K562 (cell line): ENCODE results near the gene ZNF148. TPM values are rescaled to one million over a fixed set of nuclear protein-coding genes. Genes with fewer than 3 reads are reported as not detected.

Source experiments
- ATAC-seq: fragments of 200-7000 bp; cut with Tn5 transposase; 3 replicates; pipeline ENCODE4 v1.9.1; 2020; ENCODE audit warnings: moderate library complexity
- BruUV-seq: library from RNA; stranded (reverse); fragments of 400-500 nt; replicated peaks from 2 replicates; lab custom pipeline; 2021; lab: Mats Ljungman, UMichigan
- CTCF ChIA-PET: fragments of 300-600 bp; formaldehyde crosslinking; extraction: SDS; loops from one replicate; lab custom pipeline; 2021; ENCODE audit warnings: low intra/inter-chr PET ratio; lab: Yijun Ruan, JAX
- POLR2A ChIA-PET: fragments of 300-600, 350-650 bp; sonication (Branson Sonifier 250); formaldehyde crosslinking; extraction: SDS; loops from one replicate; lab custom pipeline; 2021; ENCODE audit warnings: antibody characterized with exemption, inconsistent platforms; lab: Yijun Ruan, JAX
- DNase-seq, 4 experiments: peaks; one replicate each; pipeline versions ENCODE4 v3.0.0 to v3.0.0-alpha.2; 2011 to 2018; ENCODE audit warnings: low spot score in 3 of 4, mixed read lengths in 3 of 4; ENCODE audit errors: extremely low read depth in 1 of 4
- FAIRE-seq: peaks from 2 replicates; lab custom pipeline; 2011; peaks lifted over from hg19 to GRCh38; lab: Jason Lieb, UNC
- H2AFZ ChIP-seq: 2 replicates; pipeline ENCODE4 v1.6.0; 2011; ENCODE audit warnings: low read depth, low read length, control low read depth, inconsistent platforms
- H3K27ac ChIP-seq: fragments of 200-600 bp; 3 replicates; pipeline ENCODE4 v1.8.0; 2011; ENCODE audit warnings: low read depth, mild to moderate bottlenecking, control low read depth, inconsistent platforms, low read length, moderate library complexity, mixed read lengths; ENCODE audit errors: extremely low read depth
- H3K27me3 ChIP-seq, 2 experiments: fragments of 300-600 bp in 1 of 2; 2 replicates in 1 of 2; 3 replicates in 1 of 2; pipeline versions ENCODE4 v1.6.0 to v1.8.0; 2011; ENCODE audit warnings: inconsistent platforms in 2 of 2, low read length in 2 of 2, mild to moderate bottlenecking in 1 of 2, mixed read lengths in 1 of 2, moderate library complexity in 1 of 2; ENCODE audit not compliant: control insufficient read depth in 2 of 2, insufficient read depth in 2 of 2
- H3K36me3 ChIP-seq: fragments of 300-600 bp; 3 replicates; pipeline ENCODE4 v1.8.0; 2011; ENCODE audit warnings: mild to moderate bottlenecking, low read length, inconsistent platforms; ENCODE audit not compliant: control insufficient read depth, insufficient read depth
- H3K4me1 ChIP-seq, 2 experiments: fragments of 200-600 bp in 1 of 2; replicated peaks in 1 of 2; 2 replicates in 1 of 2; 3 replicates in 1 of 2; pipeline versions ENCODE4 v1.5.1 to v1.8.0; 2011; ENCODE audit warnings: inconsistent platforms in 2 of 2, low read length in 2 of 2, mild to moderate bottlenecking in 1 of 2, mixed read lengths in 1 of 2, moderate library complexity in 1 of 2; ENCODE audit not compliant: control insufficient read depth in 2 of 2, insufficient read depth in 2 of 2
- H3K4me2 ChIP-seq: 2 replicates; pipeline ENCODE4 v1.6.1; 2011; ENCODE audit warnings: low read length, control low read depth, inconsistent platforms, mixed read lengths; ENCODE audit not compliant: insufficient read depth
- H3K4me3 ChIP-seq: fragments of 200-600 bp; sonication (generic), shearing (Covaris generic); 2 replicates; pipeline ENCODE4 v1.5.1; 2016; ENCODE audit warnings: control low read depth, inconsistent platforms
- H3K79me2 ChIP-seq: fragments of 200-600 bp; 3 replicates; pipeline ENCODE4 v1.8.0; 2011; ENCODE audit warnings: low read length, inconsistent platforms; ENCODE audit not compliant: control insufficient read depth, insufficient read depth
- H3K9ac ChIP-seq, 2 experiments: 2 replicates each; pipeline versions ENCODE4 v1.6.0 to v1.6.1; 2011; ENCODE audit warnings: low read depth in 2 of 2, low read length in 2 of 2, control low read depth in 1 of 2, inconsistent platforms in 1 of 2, mild to moderate bottlenecking in 1 of 2, mixed read lengths in 1 of 2; ENCODE audit not compliant: insufficient read depth in 1 of 2
- H3K9me1 ChIP-seq: one replicate; pipeline ENCODE4 v1.6.0; 2011; ENCODE audit warnings: inconsistent platforms, mild to moderate bottlenecking, low read length, moderate library complexity; ENCODE audit not compliant: control insufficient read depth, insufficient read depth
- H3K9me3 ChIP-seq: replicated peaks from 2 replicates; pipeline ENCODE4 v1.5.1; 2011; ENCODE audit warnings: low read depth, low read length, inconsistent platforms; ENCODE audit not compliant: control insufficient read depth, insufficient read depth
- H4K20me1 ChIP-seq: replicated peaks from 2 replicates; pipeline ENCODE4 v1.6.1; 2011; ENCODE audit warnings: low read length, inconsistent platforms, mixed read lengths; ENCODE audit not compliant: control insufficient read depth, insufficient read depth
- ARID3A ChIP-seq: IDR thresholded peaks from 2 replicates; pipeline ENCODE4 v1.6.1; 2012; ENCODE audit warnings: low read depth, low read length, improper control_type of control experiment, borderline replicate concordance
- CBX5 ChIP-seq: IDR thresholded peaks from 2 replicates; pipeline ENCODE4 v1.6.1; 2014; ENCODE audit warnings: low read depth, borderline replicate concordance
- CC2D1A ChIP-seq: fragments of 450-650 bp; IDR thresholded peaks from 2 replicates; pipeline ENCODE4 v1.6.1; 2017; ENCODE audit warnings: mild to moderate bottlenecking
- COPS2 ChIP-seq: fragments of 450-650 bp; conservative IDR thresholded peaks from 2 replicates; pipeline ENCODE4 v1.6.1; 2016; ENCODE audit warnings: mild to moderate bottlenecking, moderate library complexity
- HNRNPUL1 ChIP-seq: fragments of 200-400 bp; formaldehyde crosslinking; IDR thresholded peaks from 2 replicates; pipeline ENCODE4 v1.6.1; 2017; ENCODE audit warnings: low read length
- PHB ChIP-seq: fragments of 250-450 bp; sonication (Bioruptor Pico); IDR thresholded peaks from 2 replicates; pipeline ENCODE4 v1.5.0; 2021
- RCOR1 ChIP-seq, 2 experiments: IDR thresholded peaks; 2 replicates each; pipeline ENCODE4 v1.6.1; 2012; ENCODE audit warnings: low read depth in 2 of 2, low read length in 2 of 2, borderline replicate concordance in 1 of 2, improper control_type of control experiment in 1 of 2
- SMARCA4 ChIP-seq: fragments of 450-650 bp; IDR thresholded peaks from 2 replicates; pipeline ENCODE4 v1.6.1; 2016
- SNRNP70 ChIP-seq: fragments of 200-400 bp; formaldehyde crosslinking; optimal IDR thresholded peaks from 2 replicates; pipeline ENCODE3; 2017; ENCODE audit warnings: low read depth, low read length
- TAF15 ChIP-seq: fragments of 200-400 bp; formaldehyde crosslinking; IDR thresholded peaks from 2 replicates; pipeline ENCODE4 v1.6.1; 2017; ENCODE audit warnings: mild to moderate bottlenecking, low read depth, low read length, moderate library complexity
- TEAD1 ChIP-seq, 2 experiments: fragments of 450-650 bp in 1 of 2; sonication (generic) in 1 of 2; formaldehyde crosslinking; IDR thresholded peaks; 2 replicates each; pipeline versions ENCODE4 v1.4.0 to v1.8.0; 2020 to 2022; ENCODE audit warnings: mild to moderate bottlenecking in 2 of 2, missing genetic modification reagents in 1 of 2
- U2AF2 ChIP-seq: fragments of 200-400 bp; formaldehyde crosslinking; optimal IDR thresholded peaks from 2 replicates; pipeline ENCODE3; 2017; ENCODE audit warnings: low read depth, mild to moderate bottlenecking, low read length
- ZC3H4 ChIP-seq: sonication (generic); formaldehyde crosslinking; IDR thresholded peaks from 2 replicates; pipeline ENCODE4 v1.9.0; 2021; ENCODE audit warnings: missing genetic modification reagents, borderline replicate concordance
- ZFPM2 ChIP-seq: fragments of 250-450 bp; sonication (Bioruptor Pico); IDR thresholded peaks from 2 replicates; pipeline ENCODE4 v1.5.1; 2022; ENCODE audit warnings: mild to moderate bottlenecking
- ZNF512 ChIP-seq: IDR thresholded peaks from 2 replicates; pipeline ENCODE4 v1.6.1; 2016; ENCODE audit warnings: missing genetic modification characterization, missing compliant biosample characterization
- WGBS: fragments of 100-300 bp; shearing (Covaris generic); methylation state at CpG from one replicate; pipeline ENCODE4 v1.1.6; 2016; ENCODE audit warnings: low coverage, mixed read lengths; ENCODE audit not compliant: insufficient coverage; ENCODE audit errors: missing lambda C conversion rate; 5-methylcytosine and 5-hydroxymethylcytosine counted together
- in situ Hi-C: fragments of 300-500 bp; cut with MboI; formaldehyde crosslinking; loops from 4 replicates; pipeline ENCODE4 v1.15.0; 2018; ENCODE audit warnings: inconsistent platforms, mixed read lengths
- intact Hi-C: fragments of 100-400 bp; cut with micrococcal nuclease; formaldehyde crosslinking; loops from 2 replicates; pipeline ENCODE4 v1.14.2; 2022
- polyA plus RNA-seq, 8 experiments: library from polyadenylated mRNA; depleted of rRNA in 4 of 8; stranded (reverse) in 5 of 8; unstranded in 3 of 8; fragments of >200 nt; fragmentation: Nextera tagmentation in 2 of 8; fragmentation: Illumina TruSeq in 1 of 8; extraction: Ambion mirVana in 2 of 8; extraction: Trizol in 1 of 8; gene quantifications; 2 replicates each; pipeline versions ENCODE4 v1.2.1 to v1.2.3, GENCODE V29; 2011 to 2014; ENCODE audit warnings: inconsistent platforms in 1 of 8, missing spikeins in 1 of 8
- total RNA-seq, 7 experiments: library from RNA; depleted of rRNA in 6 of 7; stranded (reverse); fragments of >200 nt in 6 of 7; fragmentation: Illumina TruSeq in 2 of 7; extraction: Trizol in 2 of 7; gene quantifications; 2 replicates each; pipeline versions ENCODE4 v1.2.1 to v1.2.3, GENCODE V29; 2011 to 2021; ENCODE audit warnings: low replicate concordance in 1 of 7
- TF ChIP-seq, protein P1 (sequence below), 2 experiments: fragments of 450-650 bp in 1 of 2; sonication (generic) in 1 of 2; formaldehyde crosslinking; conservative IDR thresholded peaks; 2 replicates each; pipeline versions ENCODE4 v1.4.0 to v1.8.1; 2020 to 2022; ENCODE audit warnings: mild to moderate bottlenecking in 1 of 2, missing genetic modification reagents in 1 of 2
- TF ChIP-seq, protein P2 (sequence below): fragments of 450-650 bp; IDR thresholded peaks from 2 replicates; pipeline ENCODE4 v1.6.1; 2016; ENCODE audit warnings: antibody characterized with exemption

ZNF148 gene
- total and polyA plus RNA-seq, 9 of the 15 experiments (the other 6 are each of a cell fraction or from before 2014, with no cell fraction given) = 2.7 to 15.1 (median 8.3) TPM

DNA sequence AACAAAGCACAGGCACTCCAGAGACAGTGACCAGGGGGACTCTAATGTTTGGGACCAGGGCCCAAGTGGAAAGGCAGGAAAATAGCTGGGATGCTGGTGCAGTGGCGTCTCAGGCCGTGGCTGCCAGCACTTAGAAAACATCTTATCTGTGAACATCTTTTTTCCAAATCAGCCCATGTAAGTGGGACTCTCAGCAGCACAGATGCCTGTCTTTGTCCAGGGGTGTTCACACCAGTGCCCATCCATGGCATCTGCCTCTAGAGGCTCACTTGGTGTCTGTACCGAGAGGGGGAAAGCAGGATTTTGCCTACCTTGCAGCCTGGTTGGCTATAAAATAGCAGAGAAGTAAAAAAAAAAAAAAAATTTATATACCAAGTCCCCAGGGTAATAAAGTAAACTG lies 189.3 kb downstream of the ZNF148 start (continued):
- TF ChIP-seq PHB = no peak

GRCh38 chr3:125179884-125180240 lies 195.3 kb downstream of the ZNF148 start:
- no peak overlapping the region for H3K9ac ChIP-seq
- no peak overlapping the region for H2AFZ ChIP-seq
- H3K9me3 ChIP-seq = no peaks in the 10 kb centered on the region
- H3K36me3 ChIP-seq = no peaks in the 10 kb centered on the region
- intact Hi-C loops = no loop called here
- ATAC-seq (no peak), DNase-seq (no peak), FAIRE-seq (no peak)
- no peak overlapping the region for H3K4me3 ChIP-seq
- CTCF ChIA-PET = no interaction called here
- peaks cover 0 to 7% of the 10 kb centered on the region in 2 experiments; a peak in 2 of 5 replicates for H3K4me1 ChIP-seq
- no peak overlapping the region for H3K27ac ChIP-seq
- POLR2A ChIA-PET = interaction anchor here (0.7 to 1.0 kb wide), 3 partner anchors 9 to 355 kb away, joined by 3 to 4 read pairs (median 3); no protein-coding TSS in a partner anchor
- no peaks in the 10 kb centered on the region for H3K79me2 ChIP-seq
- no peaks in the 10 kb centered on the region for H4K20me1 ChIP-seq
- no TSS peak for BruUV-seq
- H3K9me1 ChIP-seq = no peaks in the 10 kb centered on the region
- no peaks in the 10 kb centered on the region; a peak in 1 of 5 replicates for H3K27me3 ChIP-seq
- H3K4me2 ChIP-seq = no peak overlapping the region
- no peak for TF ChIP-seq U2AF2
- TF ChIP-seq CBX5 = no peak
- TF ChIP-seq SNRNP70 = no peak
- TF ChIP-seq CC2D1A = no peak
- no peak for TF ChIP-seq TEAD1 (CRISPR knock-in tag; IDR thresholded peaks at IDR 0.05)
- TF ChIP-seq TAF15 = no peak
- TF ChIP-seq ARID3A = no peak
- TF ChIP-seq SMARCA4 = no peak
- no peak for TF ChIP-seq ZFPM2 (CRISPR knock-in tag)
- TF ChIP-seq ZNF512 (tag) = no peak
- TF ChIP-seq ZC3H4 (CRISPR knock-in tag) = no peak
- TF ChIP-seq COPS2 = no peak
- no peak for TF ChIP-seq HNRNPUL1
- TF ChIP-seq, protein P1, sequence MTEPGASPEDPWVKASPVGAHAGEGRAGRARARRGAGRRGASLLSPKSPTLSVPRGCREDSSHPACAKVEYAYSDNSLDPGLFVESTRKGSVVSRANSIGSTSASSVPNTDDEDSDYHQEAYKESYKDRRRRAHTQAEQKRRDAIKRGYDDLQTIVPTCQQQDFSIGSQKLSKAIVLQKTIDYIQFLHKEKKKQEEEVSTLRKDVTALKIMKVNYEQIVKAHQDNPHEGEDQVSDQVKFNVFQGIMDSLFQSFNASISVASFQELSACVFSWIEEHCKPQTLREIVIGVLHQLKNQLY (CRISPR knock-in tag; conservative IDR thresholded peaks at IDR 0.05) = no peak
- no peak for TF ChIP-seq RCOR1 (IDR thresholded peaks at IDR 0.05; ENCODE audit: borderline replicate concordance in 1 of 2, low read depth in 2 of 2, low read length in 2 of 2)
- TF ChIP-seq, protein P2, sequence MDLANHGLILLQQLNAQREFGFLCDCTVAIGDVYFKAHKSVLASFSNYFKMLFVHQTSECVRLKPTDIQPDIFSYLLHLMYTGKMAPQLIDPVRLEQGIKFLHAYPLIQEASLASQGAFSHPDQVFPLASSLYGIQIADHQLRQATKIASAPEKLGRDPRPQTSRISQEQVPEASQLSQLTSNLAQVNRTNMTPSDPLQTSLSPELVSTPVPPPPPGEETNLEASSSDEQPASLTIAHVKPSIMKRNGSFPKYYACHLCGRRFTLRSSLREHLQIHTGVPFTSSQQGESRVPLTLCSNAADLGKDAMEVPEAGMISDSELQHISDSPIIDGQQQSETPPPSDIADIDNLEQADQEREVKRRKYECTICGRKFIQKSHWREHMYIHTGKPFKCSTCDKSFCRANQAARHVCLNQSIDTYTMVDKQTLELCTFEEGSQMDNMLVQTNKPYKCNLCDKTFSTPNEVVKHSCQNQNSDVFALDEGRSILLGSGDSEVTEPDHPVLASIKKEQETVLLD = no peak
- in situ Hi-C loops = no loop called here
- WGBS = 0% methylated on average over 1 of the region's 1 CpG
